Stimulated activated effector memory CD8-positive, alpha-beta T cell treated with anti-CD3 and anti-CD28 coated beads, Interleukin-12 subunit alpha, Interleukin-12 subunit beta, amount 100 ng/mL, for 72 hours (primary cell): ENCODE results near the gene INIP.

Experiments used
- ATAC-seq: fragments of 150-1000 bp; cut with Tn5 transposase; 2 replicates; pipeline ENCODE4 v1.10.0; 2021
- DNase-seq, 2 donors: peaks; one replicate each; pipeline ENCODE4 v3.0.0; 2021 to 2022; ENCODE audit warnings: low spot score in 2 of 2
- H3K27ac Mint-ChIP-seq: one replicate; pipeline ENCODE4 v1.8.0; 2022; ENCODE audit warnings: mild to moderate bottlenecking, mixed read lengths
- H3K36me3 Mint-ChIP-seq: one replicate; pipeline ENCODE4 v1.8.0; 2022; ENCODE audit warnings: mild to moderate bottlenecking, mixed read lengths
- H3K4me1 Mint-ChIP-seq: one replicate; pipeline ENCODE4 v1.8.0; 2022; ENCODE audit warnings: mixed read lengths
- H3K4me3 Mint-ChIP-seq: one replicate; pipeline ENCODE4 v1.8.0; 2022; ENCODE audit warnings: mild to moderate bottlenecking, mixed read lengths
- H3K9me3 Mint-ChIP-seq: one replicate; pipeline ENCODE4 v1.8.0; 2022; ENCODE audit warnings: mixed read lengths

The INIP gene, protein sequence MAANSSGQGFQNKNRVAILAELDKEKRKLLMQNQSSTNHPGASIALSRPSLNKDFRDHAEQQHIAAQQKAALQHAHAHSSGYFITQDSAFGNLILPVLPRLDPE

DNA sequence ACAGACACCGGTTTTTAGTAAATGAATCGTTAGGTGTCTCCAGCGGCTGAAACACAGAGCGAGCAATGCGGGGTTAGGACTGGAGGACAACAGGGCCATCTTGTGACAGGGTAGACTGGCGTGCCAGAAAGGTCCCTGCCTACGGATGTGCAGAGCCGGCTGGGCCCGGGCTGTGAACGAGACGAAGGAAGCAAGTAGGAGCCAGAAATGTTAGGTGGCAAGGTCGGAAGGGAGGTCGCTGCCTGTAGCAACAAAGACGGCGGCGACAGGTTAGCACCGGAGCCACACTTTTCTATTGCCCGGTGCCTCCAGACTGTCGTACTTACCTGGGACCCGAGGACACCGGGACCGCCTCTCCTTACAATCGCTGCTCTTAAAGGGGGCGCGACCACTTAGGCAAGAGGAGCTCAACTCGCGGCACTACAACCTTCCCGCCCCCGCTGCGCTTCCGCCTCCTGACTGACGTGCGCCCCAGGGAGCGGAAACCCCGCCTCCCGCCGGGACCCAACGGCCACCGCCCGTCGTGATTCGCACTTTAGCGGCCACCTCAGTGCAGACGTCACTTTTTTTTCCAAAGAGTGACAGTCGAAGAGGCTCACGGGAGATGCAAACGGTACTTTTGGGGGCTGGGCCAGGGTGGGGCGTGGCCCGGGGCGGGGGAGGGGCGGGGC is at the start of gene INIP:
Gene INIP, minus strand, starts transcription at position 457 of the 671 bp plus-strand sequence. CDS start 1,632 bp downstream, outside the sequence.
- ATAC-seq (peak; percentile 93), DNase-seq (peak; percentile 92 to 97)
- Mint-ChIP-seq H3K9me3 (no peaks in the 10 kb centered on the region), H3K36me3 (peaks cover 40% of the 10 kb centered on the region), H3K4me3 (peak within 1 kb of the TSS; percentile 87), H3K4me1 (peaks cover 29% of the 10 kb centered on the region), H3K27ac (peak within 1 kb of the TSS; percentile 93)

DNA sequence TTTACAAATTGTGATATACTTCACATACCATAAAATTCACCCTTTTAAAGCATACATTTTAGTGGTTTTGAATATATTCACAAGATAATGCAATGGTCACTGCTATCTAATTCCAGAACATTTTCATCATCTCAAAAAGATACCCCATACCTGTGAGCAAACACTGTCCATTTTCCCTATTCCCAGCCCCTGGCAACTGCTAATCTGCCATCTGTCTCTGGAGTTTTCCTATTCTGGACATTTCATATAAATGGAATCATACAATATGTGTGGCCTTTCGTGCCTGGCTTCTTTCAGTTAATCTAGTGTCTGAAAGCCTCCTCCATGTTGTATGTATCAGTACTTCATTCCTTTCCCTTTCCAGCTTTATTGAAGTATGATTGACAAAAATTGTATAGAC is 47.4 kb upstream of the INIP start:
- no peaks in the 10 kb centered on the region for H3K9me3 Mint-ChIP-seq
- no peaks in the 10 kb centered on the region for H3K36me3 Mint-ChIP-seq
- peaks cover 52% of the 10 kb centered on the region for H3K4me1 Mint-ChIP-seq
- no peak overlapping the region for H3K27ac Mint-ChIP-seq
- DNase-seq (no peak), ATAC-seq (no peak)
- no peak overlapping the region for H3K4me3 Mint-ChIP-seq

DNA sequence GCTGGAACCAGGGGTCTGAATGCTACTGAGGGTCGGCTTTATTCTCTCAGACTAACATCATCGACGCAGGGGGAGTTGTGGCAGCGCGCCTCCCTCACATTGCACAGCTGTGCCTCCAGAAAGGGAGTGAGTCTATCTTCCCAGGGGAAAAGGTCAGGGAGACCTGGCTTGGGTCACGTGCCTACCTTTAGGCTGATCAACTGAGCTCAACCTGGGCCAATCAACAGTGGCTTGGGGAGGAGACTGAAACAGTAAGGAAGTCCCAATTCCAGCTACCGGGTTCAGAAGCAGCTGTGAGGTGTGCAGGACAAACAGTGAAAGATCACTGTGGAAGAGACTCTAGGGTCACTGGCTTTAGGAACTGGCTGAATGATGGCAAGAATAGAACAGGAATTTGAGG is 46.9 kb upstream of the INIP start:
- H3K27ac Mint-ChIP-seq = no peak overlapping the region
- no peaks in the 10 kb centered on the region for H3K9me3 Mint-ChIP-seq
- no peaks in the 10 kb centered on the region for H3K36me3 Mint-ChIP-seq
- ATAC-seq (no peak), DNase-seq (no peak)
- peaks cover 54% of the 10 kb centered on the region for H3K4me1 Mint-ChIP-seq
- no peak overlapping the region for H3K4me3 Mint-ChIP-seq

DNA sequence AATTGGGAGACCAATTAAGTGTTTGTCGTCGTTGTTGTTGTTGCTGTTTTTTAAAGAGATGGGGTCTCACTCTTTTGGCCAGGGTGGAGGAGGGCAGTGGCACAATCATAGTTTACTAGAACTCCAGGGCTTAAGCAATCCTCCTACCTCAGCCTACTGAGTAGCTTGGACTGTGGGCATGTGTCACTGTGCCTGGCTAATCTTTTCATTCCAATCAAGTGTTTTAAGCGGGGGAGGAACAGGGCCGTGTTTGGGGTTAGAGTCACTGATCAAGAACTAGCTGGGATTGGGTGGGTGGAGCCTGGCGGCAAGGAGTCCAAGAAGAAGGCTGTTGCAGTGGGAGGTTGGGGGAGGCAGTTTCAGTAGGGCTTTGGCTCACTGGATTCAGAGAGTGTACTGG is 46.4 kb upstream of the INIP start:
- no peaks in the 10 kb centered on the region for H3K36me3 Mint-ChIP-seq
- DNase-seq = no peak
- ATAC-seq = no peak
- H3K9me3 Mint-ChIP-seq = no peaks in the 10 kb centered on the region
- H3K27ac Mint-ChIP-seq = no peak overlapping the region
- no peak overlapping the region for H3K4me3 Mint-ChIP-seq
- H3K4me1 Mint-ChIP-seq = peaks cover 51% of the 10 kb centered on the region

DNA sequence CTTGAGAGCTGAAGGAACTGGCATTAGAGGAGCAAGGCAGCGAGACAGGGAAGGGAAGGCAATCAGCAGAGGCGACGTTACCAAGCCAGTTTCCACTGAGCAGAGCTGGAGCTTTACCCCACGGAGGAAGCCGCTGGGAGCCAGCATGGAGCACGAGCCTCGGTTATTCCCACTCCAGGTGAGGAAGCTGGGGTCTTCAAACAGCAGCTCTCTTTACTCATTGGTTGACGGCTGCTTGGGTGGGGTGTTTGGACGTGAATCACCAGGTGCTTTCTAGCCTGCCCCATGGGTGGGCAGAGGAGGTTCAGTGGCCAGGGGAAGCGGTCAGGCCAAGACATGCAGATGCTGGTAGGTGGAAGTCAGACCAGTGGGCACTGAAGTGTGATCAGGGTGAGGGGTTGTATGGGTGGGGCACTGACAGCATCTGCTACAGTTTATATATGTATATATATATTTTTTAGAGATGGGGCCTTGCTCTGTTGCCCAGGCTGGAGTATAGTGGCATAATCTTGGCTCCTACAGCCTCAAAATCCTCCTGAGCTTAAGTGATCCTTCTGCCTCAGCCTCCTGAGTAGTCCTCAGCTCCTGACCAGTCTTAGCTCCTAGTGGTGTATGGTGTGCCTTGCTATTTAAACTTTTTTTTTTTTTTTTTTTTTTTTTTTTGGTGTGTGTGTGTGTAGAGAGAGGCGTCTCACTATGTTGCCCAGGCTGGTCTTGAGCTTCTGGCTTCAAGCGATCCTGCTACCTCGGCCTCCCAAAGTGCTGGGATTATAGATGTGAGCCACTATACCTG is 45.0 kb upstream of the INIP start:
- DNase-seq = no peak
- Mint-ChIP-seq H3K4me1 (peaks cover 51% of the 10 kb centered on the region), H3K4me3 (no peak overlapping the region), H3K9me3 (no peaks in the 10 kb centered on the region), H3K27ac (no peak overlapping the region), H3K36me3 (no peaks in the 10 kb centered on the region)
- no peak for ATAC-seq

DNA sequence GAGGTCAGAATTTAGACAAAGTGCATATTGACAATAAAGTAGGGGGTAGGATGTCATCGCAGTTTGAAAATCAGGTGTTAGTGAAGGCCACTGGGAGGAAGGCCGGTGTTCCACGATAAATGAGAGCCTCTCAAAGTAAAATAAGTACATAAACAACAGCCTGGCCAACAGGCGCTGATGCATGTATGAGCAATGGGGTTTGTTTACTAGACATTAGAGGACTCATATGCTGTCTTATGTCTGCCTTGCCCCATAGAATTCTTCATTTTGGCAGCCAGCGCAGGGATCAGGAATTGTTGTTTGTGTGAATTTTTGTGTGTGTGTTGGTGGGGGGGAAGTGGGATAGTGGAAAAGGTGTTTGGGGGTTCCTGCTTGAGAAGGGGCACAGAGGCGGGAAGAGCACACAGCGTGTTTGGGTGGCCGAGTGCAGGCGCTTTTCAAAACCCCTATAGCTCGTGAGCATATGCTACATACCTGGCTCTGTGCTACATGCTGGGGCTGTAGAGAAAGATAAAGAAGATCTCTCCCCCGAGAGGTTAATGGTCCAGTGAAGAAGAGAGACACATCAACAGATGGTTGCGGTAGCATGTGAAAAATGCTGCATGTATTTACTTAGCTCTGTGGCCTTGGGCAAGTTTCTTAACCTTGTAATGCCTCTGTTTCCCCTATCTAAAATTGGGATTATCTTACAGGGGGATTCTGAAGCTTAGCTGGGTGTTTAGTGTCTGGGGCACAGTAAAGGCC is 44.2 kb upstream of the INIP start:
- Mint-ChIP-seq H3K4me3 (no peak overlapping the region), H3K36me3 (no peaks in the 10 kb centered on the region), H3K27ac (no peak overlapping the region), H3K4me1 (peaks cover 58% of the 10 kb centered on the region), H3K9me3 (no peaks in the 10 kb centered on the region)
- DNase-seq = no peak
- no peak for ATAC-seq

DNA sequence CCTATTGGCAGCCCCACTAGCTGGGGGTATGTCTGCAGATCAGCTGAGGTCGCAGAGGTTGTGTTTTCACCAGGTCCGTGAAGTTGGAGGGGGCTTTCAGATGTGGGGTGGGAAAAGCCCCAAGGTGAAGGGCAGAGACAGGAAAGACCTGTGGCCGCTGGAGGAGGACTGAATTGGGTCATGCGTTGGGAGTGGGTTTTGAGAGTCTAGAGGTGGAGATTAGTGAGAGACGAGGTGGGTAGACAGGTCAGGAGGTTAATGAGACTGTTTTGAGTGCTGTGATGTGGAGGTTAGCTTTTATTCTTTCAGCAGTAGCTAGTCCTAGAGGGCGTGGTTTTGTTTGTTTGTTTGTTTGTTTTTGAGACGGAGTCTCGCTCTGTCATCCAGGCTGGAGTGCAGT is 42.9 kb upstream of the INIP start:
- H3K4me1 Mint-ChIP-seq = peaks cover 69% of the 10 kb centered on the region
- H3K36me3 Mint-ChIP-seq = no peaks in the 10 kb centered on the region
- no peaks in the 10 kb centered on the region for H3K9me3 Mint-ChIP-seq
- no peak overlapping the region for H3K4me3 Mint-ChIP-seq
- peak overlapping the region; percentile 13 for H3K27ac Mint-ChIP-seq
- ATAC-seq = no peak
- no peak for DNase-seq

DNA sequence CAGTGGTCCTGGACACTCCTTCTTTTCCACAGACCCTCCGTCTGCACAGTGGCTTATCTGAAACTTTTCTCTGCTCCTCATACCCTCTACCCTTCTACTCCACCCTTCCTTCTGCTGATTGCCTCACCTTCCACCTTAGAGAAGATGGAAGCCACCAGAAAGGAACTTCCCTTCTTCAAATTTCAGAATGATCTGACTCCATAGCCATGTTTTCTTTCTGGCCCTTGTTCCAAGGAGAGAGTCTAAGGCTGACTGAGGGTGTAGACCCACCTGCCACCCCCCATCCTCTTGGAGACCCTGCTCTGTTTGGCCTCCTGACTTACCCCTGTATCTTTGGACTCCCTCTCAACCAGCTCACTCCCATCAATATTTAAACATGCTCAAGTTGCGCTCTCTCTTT is 40.0 kb upstream of the INIP start:
- H3K9me3 Mint-ChIP-seq = no peaks in the 10 kb centered on the region
- H3K4me3 Mint-ChIP-seq = no peak overlapping the region
- DNase-seq (no peak), ATAC-seq (no peak)
- peaks cover 79% of the 10 kb centered on the region for H3K4me1 Mint-ChIP-seq
- no peak overlapping the region for H3K27ac Mint-ChIP-seq
- no peaks in the 10 kb centered on the region for H3K36me3 Mint-ChIP-seq

DNA sequence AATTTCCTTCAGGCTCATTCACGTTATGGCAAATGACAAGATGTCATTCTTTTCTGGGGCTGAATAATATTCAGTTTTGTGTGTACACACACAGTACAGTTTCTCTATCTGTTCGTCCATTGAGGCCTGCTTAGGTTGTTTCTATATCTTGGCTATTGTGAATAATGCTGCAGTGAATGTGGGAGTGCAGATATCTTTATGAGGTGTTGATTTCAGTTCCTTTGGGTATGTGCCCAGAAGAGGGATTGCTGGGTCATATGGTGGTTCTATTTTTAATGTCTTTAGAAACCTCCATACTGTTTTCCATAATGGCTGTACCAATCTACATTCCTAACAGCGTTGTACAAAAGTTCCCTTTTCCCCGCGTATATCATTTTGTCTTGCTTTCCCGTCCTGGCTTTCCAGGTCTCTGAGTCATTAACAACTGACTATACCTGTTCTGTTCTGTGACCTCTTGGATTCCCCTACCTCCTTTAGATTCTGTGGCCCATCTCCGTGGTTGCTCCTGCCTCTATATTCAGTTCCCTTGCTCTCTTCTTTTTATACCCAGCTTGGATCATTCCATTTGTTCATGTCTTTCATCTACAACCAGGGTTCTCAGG is 39.5 kb upstream of the INIP start:
- Mint-ChIP-seq H3K4me1 (peaks cover 79% of the 10 kb centered on the region), H3K36me3 (no peaks in the 10 kb centered on the region), H3K4me3 (no peak overlapping the region), H3K9me3 (no peaks in the 10 kb centered on the region), H3K27ac (no peak overlapping the region)
- DNase-seq (no peak), ATAC-seq (no peak)

DNA sequence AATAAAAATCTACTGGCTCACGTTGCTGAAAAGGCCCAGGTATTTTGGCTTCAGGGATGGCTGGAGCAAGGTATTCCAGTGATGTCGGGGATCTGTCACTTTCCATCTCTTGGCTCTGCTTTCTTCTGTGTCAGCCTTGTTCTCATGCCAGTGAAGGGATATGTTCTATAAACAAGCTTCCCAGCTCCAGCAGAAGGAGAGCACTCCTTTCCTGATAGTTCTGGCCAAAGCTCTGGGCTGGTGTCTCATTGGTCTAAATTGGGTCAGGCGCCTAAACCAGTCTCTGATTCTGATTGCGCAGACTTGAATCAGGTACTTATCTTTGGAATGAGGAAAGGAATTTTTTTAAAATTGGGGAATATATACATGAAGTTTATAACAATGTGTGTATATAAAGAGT is 37.8 kb upstream of the INIP start:
- no peaks in the 10 kb centered on the region for H3K36me3 Mint-ChIP-seq
- H3K4me3 Mint-ChIP-seq = no peak overlapping the region
- no peak overlapping the region for H3K27ac Mint-ChIP-seq
- H3K9me3 Mint-ChIP-seq = no peaks in the 10 kb centered on the region
- ATAC-seq (no peak), DNase-seq (no peak)
- H3K4me1 Mint-ChIP-seq = peaks cover 78% of the 10 kb centered on the region

DNA sequence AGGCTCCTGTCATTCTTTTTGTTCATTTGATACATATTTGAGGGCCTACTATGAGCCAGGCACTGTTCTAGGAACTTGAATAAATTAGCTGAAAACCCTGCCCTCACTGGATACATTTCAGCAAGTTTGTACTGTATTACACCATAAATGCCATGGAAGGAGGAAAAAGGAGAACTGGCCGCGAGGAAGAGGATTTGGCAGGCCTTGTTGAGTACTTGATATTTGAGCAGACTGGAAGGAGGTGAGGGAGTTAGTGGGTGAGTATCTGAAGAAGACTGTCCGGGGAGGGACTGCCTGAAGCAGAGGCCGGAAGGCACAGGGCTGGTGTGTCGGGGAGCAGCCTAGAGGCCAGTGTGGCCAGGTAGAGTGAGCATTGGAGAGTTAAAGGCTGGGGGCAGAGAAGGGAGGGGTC is 37.1 kb upstream of the INIP start:
- ATAC-seq = no peak
- Mint-ChIP-seq H3K9me3 (no peaks in the 10 kb centered on the region), H3K36me3 (peaks cover 5% of the 10 kb centered on the region), H3K27ac (no peak overlapping the region), H3K4me3 (peak overlapping the region; percentile 21), H3K4me1 (peaks cover 76% of the 10 kb centered on the region)
- no peak for DNase-seq

DNA sequence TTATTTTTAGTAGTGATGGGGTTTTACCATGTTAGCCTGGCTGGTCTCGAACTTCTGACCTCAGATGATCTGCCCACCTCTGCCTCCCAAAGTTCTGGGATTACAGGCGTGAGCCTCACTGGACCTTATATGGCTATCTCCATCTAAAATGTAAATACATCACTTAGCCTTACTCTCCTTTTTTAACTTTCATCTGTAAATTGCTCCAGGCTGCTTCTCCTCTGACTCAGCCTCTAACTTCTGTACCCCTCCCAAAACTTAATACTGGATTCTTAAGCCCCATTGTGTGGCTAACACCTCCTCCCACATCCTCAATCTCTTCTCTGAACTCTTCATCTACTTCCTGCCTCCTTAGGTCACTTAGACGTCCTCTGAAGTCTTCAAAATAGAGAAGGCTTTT is 36.7 kb upstream of the INIP start:
- Mint-ChIP-seq H3K4me3 (peak overlapping the region; percentile 21), H3K4me1 (peaks cover 77% of the 10 kb centered on the region), H3K36me3 (peaks cover 7% of the 10 kb centered on the region), H3K27ac (no peak overlapping the region), H3K9me3 (no peaks in the 10 kb centered on the region)
- ATAC-seq (peak; percentile 77), DNase-seq (peak; percentile 13 to 60)

DNA sequence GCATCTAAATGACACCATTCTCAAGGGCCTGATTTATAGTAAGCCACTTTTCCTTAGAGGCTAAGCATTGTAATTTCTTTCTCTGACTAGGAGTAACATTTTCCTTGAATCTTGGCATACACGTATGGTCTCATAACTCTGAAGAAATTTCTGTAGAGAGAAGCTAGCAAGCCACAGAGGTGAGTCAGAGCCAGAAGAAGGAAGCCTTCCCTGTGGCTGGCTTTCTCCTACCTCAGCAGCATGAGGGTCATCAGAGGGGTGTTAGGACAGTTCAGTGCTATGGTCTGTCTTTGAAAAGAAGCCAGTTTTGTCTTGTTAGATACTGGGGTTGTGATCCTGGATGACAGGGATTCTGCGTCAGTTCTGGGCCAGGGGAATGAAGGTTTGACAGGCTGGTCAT is 35.8 kb upstream of the INIP start:
- DNase-seq (no peak), ATAC-seq (peak; percentile 36)
- Mint-ChIP-seq H3K9me3 (no peaks in the 10 kb centered on the region), H3K27ac (no peak overlapping the region), H3K4me3 (peak overlapping the region; percentile 38), H3K36me3 (peaks cover 7% of the 10 kb centered on the region), H3K4me1 (peaks cover 80% of the 10 kb centered on the region)

DNA sequence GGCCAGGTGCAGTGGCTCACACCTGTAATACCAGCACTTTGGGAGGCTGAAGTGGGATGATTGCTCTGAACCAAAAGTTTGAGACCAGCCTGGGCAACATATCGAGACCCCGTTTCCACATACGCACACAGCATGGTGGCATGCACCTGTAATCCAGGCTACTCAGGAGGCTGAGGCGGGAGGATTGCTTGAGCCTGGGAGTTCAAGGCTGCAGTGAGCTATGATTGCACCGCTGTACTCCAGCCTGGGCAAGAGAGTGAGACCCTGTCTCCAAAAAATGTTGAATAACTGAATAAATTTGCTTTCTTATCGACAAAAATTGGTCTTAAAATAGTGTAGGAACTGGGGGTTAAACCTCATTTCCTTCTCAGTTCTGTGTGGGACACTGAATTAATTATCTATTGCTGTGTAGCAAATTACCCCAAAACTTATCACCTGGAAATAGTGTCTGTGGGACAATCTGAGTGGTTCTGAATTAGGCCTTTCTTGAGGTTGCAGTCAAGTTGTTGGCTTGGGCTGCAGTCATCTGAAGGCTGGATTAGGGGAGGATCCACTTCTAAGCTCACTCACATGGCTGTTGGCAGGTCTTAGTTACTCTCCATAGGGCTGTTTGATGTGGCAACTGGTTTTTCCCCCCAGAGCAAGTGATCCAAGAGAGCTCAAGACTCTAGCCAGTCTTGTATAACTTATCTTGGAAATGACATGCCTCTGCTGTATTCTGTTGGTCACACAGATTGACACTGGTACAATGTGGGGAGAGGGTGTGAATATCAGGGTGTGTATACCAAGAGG is 34.6 kb upstream of the INIP start:
- no peak for ATAC-seq
- DNase-seq = no peak
- H3K9me3 Mint-ChIP-seq = no peaks in the 10 kb centered on the region
- peaks cover 7% of the 10 kb centered on the region for H3K36me3 Mint-ChIP-seq
- no peak overlapping the region for H3K27ac Mint-ChIP-seq
- peak overlapping the region; percentile 76 for H3K4me3 Mint-ChIP-seq
- H3K4me1 Mint-ChIP-seq = peaks cover 72% of the 10 kb centered on the region
